Measurements from ENCODE around the gene PYDC1.
"Not testable (repeated sequence)": the region's sequence is repeated elsewhere in the genome, so short reads cannot be mapped to it uniquely, and the experiment has no call there.

The PYDC1 gene

DNA sequence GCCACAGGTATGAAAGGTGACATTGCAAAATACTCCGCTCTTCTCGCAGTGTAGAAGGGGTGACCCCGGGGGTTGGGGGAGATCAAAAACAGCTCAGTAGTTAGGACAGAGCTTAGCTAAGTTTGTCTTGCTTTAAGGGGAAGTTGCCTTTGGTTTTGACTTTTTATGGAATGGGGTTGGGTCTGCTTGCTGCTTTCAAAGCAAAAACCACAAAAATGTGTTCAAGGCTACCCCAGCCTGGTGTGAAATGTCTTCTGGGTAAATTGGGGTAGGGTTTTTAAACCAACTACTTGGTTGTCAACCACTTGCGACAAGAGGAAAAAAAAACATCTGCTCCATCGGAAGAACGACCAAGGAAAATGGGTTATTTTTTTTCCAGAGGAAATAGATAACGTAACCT, 30.8 kb downstream of the PYDC1 start:
- Mint-ChIP-seq H3K4me1 (peaks cover 91% of the 10 kb centered on the region), H3K36me3 (peaks cover 94% of the 10 kb centered on the region), H3K4me3 (peak overlapping the region; percentile 14), H3K27me3 (no peaks in the 10 kb centered on the region), H3K27ac (peak overlapping the region; percentile 47), H3K9me3 (no peaks in the 10 kb centered on the region)
- DNase-seq = no peak
- CTCF ChIA-PET = interaction anchor here (0.8 kb wide), 1 partner anchor 201 kb away, joined by 3 read pairs; the partner anchor contains the start of gene HSD3B7

GRCh38 chr16:31185339-31185738, 31.6 kb downstream of the PYDC1 start:
- CTCF ChIA-PET = interaction anchor here (0.8 kb wide), 1 partner anchor 200 kb away, joined by 3 read pairs; the partner anchor contains the start of gene HSD3B7
- Mint-ChIP-seq H3K4me3 (peak overlapping the region; percentile 29), H3K27ac (peak overlapping the region; percentile 65), H3K4me1 (peaks cover 84% of the 10 kb centered on the region), H3K36me3 (peaks cover 90% of the 10 kb centered on the region), H3K9me3 (no peaks in the 10 kb centered on the region), H3K27me3 (no peaks in the 10 kb centered on the region)
- DNase-seq = no peak

DNA sequence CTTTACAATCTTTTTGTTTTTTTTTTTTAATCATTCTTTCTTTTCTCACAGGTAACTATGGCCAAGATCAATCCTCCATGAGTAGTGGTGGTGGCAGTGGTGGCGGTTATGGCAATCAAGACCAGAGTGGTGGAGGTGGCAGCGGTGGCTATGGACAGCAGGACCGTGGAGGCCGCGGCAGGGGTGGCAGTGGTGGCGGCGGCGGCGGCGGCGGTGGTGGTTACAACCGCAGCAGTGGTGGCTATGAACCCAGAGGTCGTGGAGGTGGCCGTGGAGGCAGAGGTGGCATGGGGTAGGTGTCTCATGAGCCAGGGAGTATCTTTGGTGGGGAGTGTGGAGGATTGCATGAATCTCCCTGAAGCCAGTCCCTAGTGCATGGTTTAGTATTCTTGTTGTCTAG, 32.0 kb downstream of the PYDC1 start:
- Mint-ChIP-seq H3K27me3 (peaks cover 3% of the 10 kb centered on the region), H3K36me3 (peaks cover 88% of the 10 kb centered on the region), H3K9me3 (no peaks in the 10 kb centered on the region), H3K4me3 (peak overlapping the region; percentile 29), H3K27ac (peak overlapping the region; percentile 65), H3K4me1 (peaks cover 80% of the 10 kb centered on the region)
- DNase-seq = no peak
- CTCF ChIA-PET = no interaction called here

DNA sequence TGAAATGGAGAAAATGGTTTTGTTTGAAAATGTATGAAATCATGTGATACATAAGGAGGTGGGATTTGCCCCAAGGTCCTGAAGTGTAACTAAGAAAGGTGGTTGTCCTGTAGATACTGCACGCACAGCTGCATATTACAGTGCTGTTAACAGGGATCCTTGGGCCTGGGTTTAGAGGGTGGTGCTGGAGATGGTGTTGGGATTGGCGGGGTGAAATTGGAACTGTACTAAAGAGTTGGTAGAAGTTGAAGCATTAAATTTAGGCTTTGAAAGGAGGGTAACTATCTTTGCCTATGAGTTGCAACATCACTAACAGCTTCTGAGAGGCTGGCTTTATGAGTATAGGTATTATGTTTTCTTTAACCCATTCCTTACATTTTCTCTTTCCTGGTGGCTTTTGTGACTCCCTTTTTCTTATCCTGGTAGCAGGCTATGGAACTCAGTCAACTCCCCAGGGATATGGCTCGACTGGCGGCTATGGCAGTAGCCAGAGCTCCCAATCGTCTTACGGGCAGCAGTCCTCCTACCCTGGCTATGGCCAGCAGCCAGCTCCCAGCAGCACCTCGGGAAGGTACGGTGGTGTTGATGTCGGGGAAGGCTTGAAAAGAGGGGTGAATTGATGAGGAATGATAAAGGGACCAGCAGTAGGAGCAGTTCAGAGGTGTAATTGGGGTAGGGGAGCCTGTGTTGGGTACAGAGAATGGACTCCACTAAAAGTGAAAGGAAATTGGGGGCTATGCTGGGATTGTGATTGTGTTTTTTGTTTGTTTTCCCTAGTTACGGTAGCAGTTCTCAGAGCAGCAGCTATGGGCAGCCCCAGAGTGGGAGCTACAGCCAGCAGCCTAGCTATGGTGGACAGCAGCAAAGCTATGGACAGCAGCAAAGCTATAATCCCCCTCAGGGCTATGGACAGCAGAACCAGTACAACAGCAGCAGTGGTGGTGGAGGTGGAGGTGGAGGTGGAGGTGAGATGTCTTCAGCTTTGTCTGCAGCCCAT, 33.2 kb downstream of the PYDC1 start:
- H3K27ac Mint-ChIP-seq = peak overlapping the region; percentile 49
- peak overlapping the region; percentile 95 for H3K4me3 Mint-ChIP-seq

GRCh38 chr16:31182391-31182790, 34.5 kb downstream of the PYDC1 start:
- no peaks in the 10 kb centered on the region for H3K9me3 Mint-ChIP-seq
- peak overlapping the region; percentile 81 for H3K27ac Mint-ChIP-seq
- peaks cover 73% of the 10 kb centered on the region for H3K4me1 Mint-ChIP-seq
- DNase-seq = no peak
- CTCF ChIA-PET = interaction anchor here (0.9 to 2.3 kb wide), 2 partner anchors 40 to 253 kb away, joined by 3 to 7 read pairs; no protein-coding TSS in a partner anchor
- H3K4me3 Mint-ChIP-seq = peak overlapping the region; percentile 95
- peaks cover 4% of the 10 kb centered on the region for H3K27me3 Mint-ChIP-seq
- peaks cover 66% of the 10 kb centered on the region for H3K36me3 Mint-ChIP-seq

More for the DNA sequence above, 33.2 kb downstream of the PYDC1 start:
- Mint-ChIP-seq H3K36me3 (peaks cover 80% of the 10 kb centered on the region), H3K27me3 (peaks cover 4% of the 10 kb centered on the region), H3K9me3 (no peaks in the 10 kb centered on the region), H3K4me1 (peaks cover 73% of the 10 kb centered on the region)
- CTCF ChIA-PET = interaction anchor here (0.9 to 2.3 kb wide), 3 partner anchors 17 to 114 kb away, joined by 3 to 7 read pairs (median 3); no protein-coding TSS in a partner anchor
- DNase-seq = no peak

- peaks cover 4% of the 10 kb centered on the region for H3K27me3 Mint-ChIP-seq
- CTCF ChIA-PET = no interaction called here
- no peaks in the 10 kb centered on the region for H3K9me3 Mint-ChIP-seq
- H3K36me3 Mint-ChIP-seq = peaks cover 57% of the 10 kb centered on the region
- peak; percentile 50 for DNase-seq
- peaks cover 71% of the 10 kb centered on the region for H3K4me1 Mint-ChIP-seq
- peak overlapping the region; percentile 100 for H3K27ac Mint-ChIP-seq
- H3K4me3 Mint-ChIP-seq = peak overlapping the region; percentile 95
Observed at GRCh38 chr16:31181102-31181830, 35.7 kb downstream of the PYDC1 start.

- DNase-seq = peak; percentile 91
- peaks cover 43% of the 10 kb centered on the region for H3K36me3 Mint-ChIP-seq
- CTCF ChIA-PET = interaction anchor here (0.9 to 4.2 kb wide), 2 partner anchors 37 to 58 kb away, joined by 3 to 23 read pairs; no protein-coding TSS in a partner anchor
- peak within 1 kb of the TSS; percentile 95 for H3K4me3 Mint-ChIP-seq
- H3K27ac Mint-ChIP-seq = peak within 1 kb of the TSS; percentile 100
- H3K4me1 Mint-ChIP-seq = peaks cover 59% of the 10 kb centered on the region
- H3K27me3 Mint-ChIP-seq = peaks cover 4% of the 10 kb centered on the region
- no peaks in the 10 kb centered on the region for H3K9me3 Mint-ChIP-seq
Observed at GRCh38 chr16:31179747-31180459, 37.0 kb downstream of the PYDC1 start, which contains the start of gene FUS. TSS of gene FUS (plus strand) at chr16:31180139. CDS start at chr16:31180215, 76 bp downstream.

GRCh38 chr16:31179219-31179746, 37.7 kb downstream of the PYDC1 start:
- Mint-ChIP-seq H3K9me3 (no peaks in the 10 kb centered on the region), H3K27me3 (peaks cover 4% of the 10 kb centered on the region), H3K36me3 (peaks cover 39% of the 10 kb centered on the region), H3K4me3 (peak overlapping the region; percentile 95), H3K4me1 (peaks cover 54% of the 10 kb centered on the region), H3K27ac (peak overlapping the region; percentile 100)
- CTCF ChIA-PET = interaction anchor here (0.9 to 4.2 kb wide), 2 partner anchors 36 to 58 kb away, joined by 3 to 23 read pairs; no protein-coding TSS in a partner anchor
- DNase-seq = no peak

DNA sequence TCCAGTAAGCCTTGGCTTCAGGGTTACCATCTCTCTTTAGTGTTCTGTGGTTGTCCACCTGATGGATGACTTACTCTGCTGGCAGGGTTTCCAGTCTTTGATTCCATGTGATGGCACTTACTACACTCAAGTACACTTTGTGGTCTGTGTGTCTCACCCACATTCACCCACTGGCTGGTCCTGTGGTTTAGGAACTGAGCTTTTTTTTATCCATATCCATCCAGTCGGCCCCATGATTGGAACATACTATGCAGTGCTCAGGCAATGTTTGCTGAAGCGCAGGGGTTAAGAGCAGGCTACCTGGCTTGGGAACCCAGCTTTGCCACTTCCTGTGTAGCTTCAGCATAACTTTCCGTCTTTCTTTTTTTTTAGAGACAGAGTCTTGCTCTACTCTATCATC, 39.8 kb downstream of the PYDC1 start:
- Mint-ChIP-seq H3K27me3 (peaks cover 8% of the 10 kb centered on the region), H3K4me1 (peaks cover 34% of the 10 kb centered on the region), H3K27ac (peak overlapping the region; percentile 100), H3K4me3 (peak overlapping the region; percentile 63), H3K36me3 (peaks cover 18% of the 10 kb centered on the region), H3K9me3 (no peaks in the 10 kb centered on the region)
- CTCF ChIA-PET = interaction anchor here (0.5 to 4.2 kb wide), 4 partner anchors 17 to 34 kb away, joined by 4 to 23 read pairs (median 5); no protein-coding TSS in a partner anchor
- peak; percentile 74 for DNase-seq

- H3K4me3 Mint-ChIP-seq, H3K27ac Mint-ChIP-seq, H3K9me3 Mint-ChIP-seq, DNase-seq, CTCF ChIA-PET, H3K36me3 Mint-ChIP-seq, H3K4me1 Mint-ChIP-seq: not testable (repeated sequence)
- peaks cover 13% of the 10 kb centered on the region for H3K27me3 Mint-ChIP-seq
Observed at GRCh38 chr16:31170048-31170447, 46.9 kb downstream of the PYDC1 start.

GRCh38 chr16:31168848-31169247, 48.1 kb downstream of the PYDC1 start:
- Mint-ChIP-seq H3K27me3 (peaks cover 13% of the 10 kb centered on the region), H3K4me1 (no peaks in the 10 kb centered on the region), H3K4me3 (no peak overlapping the region), H3K9me3 (no peaks in the 10 kb centered on the region), H3K27ac (no peak overlapping the region), H3K36me3 (no peaks in the 10 kb centered on the region)
- CTCF ChIA-PET = interaction anchor here (1.4 kb wide), 1 partner anchor 27 kb away, joined by 4 read pairs; no protein-coding TSS in a partner anchor
- DNase-seq = no peak

GRCh38 chr16:31167315-31167714, 49.6 kb downstream of the PYDC1 start:
- DNase-seq = no peak
- Mint-ChIP-seq H3K36me3 (no peaks in the 10 kb centered on the region), H3K27ac (no peak overlapping the region), H3K4me3 (no peak overlapping the region), H3K27me3 (peaks cover 9% of the 10 kb centered on the region), H3K9me3 (no peaks in the 10 kb centered on the region), H3K4me1 (no peaks in the 10 kb centered on the region)
- CTCF ChIA-PET = interaction anchor here (1.4 kb wide), 1 partner anchor 25 kb away, joined by 4 read pairs; no protein-coding TSS in a partner anchor
